Measurements from ENCODE around the gene PERM1. TPM values are rescaled to one million over a fixed set of nuclear protein-coding genes. Genes with fewer than 3 reads are reported as not detected.
A peak's percentile ranks its signal among the peaks of the same experiment; 100 is the strongest.
"Not testable (repeated sequence)": the region's sequence is repeated elsewhere in the genome, so short reads cannot be mapped to it uniquely, and the experiment has no call there.

PERM1 gene
- total RNA-seq, 1 donor from 2014 or later, result not detected

- no peak for DNase-seq (ENCODE audit: low spot score)
Measured at GRCh38 chr1:978835-979743, 2.8 kb downstream of the PERM1 start.

DNA sequence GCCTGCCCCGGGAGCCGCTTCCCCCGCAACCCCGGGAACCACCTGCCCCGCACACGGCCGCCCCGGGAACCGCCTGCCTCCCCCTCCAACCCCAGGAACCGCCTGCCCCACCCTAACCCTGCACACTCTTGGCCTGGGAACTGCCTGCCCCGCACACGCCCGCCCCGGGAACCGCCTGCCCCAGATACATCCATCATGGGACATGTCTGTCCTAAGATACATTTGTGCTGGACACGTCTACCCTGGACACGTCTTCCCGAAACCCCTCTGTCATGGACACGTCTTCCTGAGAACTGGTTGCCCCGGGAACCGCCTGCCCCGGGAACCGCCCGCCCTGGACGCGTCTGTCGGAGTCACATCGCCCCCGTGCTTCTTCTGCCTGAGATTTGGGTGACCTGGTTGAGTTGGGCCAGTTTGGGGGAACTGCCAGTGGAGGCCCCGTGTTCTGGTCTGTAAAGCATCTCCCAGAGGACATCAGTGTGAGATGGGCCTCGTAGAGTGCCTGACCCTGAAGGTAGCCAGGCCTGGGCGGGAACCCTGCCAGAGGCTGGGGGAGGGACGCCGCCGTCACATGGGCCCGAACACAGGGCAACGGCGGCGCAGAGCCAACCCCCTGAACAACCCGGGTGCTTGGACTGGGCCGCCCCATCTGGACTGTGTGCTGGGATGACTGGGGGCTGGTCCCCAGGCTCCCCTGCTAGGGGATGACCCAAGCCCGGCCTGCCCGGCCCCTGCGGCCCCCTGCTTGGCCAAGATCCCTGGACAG is 3.6 kb downstream of the PERM1 start:
- no peak for DNase-seq (ENCODE audit: low spot score)

DNA sequence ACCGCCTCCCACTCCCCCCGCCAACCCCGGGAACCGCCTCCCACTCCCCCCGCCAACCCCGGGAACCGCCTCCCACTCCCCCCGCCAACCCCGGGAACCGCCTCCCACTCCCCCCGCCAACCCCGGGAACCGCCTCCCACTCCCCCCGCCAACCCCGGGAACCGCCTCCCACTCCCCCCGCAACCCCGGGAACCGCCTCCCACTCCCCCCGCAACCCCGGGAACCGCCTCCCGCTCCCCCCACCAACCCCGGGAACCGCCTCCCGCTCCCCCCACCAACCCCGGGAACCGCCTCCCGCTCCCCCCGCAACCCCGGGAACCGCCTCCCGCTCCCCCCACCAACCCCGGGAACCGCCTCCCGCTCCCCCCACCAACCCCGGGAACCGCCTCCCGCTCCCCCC is 5.1 kb downstream of the PERM1 start:
- not testable (repeated sequence) for DNase-seq (ENCODE audit: low spot score)

GRCh38 chr1:975896-976683 is 5.8 kb downstream of the PERM1 start:
- no peak for DNase-seq (ENCODE audit: low spot score)

GRCh38 chr1:975365-975764 is 6.5 kb downstream of the PERM1 start:
- DNase-seq (ENCODE audit: low spot score), result no peak

- no peak for DNase-seq (ENCODE audit: low spot score)
Measured at GRCh38 chr1:974687-975328, 7.1 kb downstream of the PERM1 start.

GRCh38 chr1:974293-974640 is 7.6 kb downstream of the PERM1 start:
- DNase-seq (ENCODE audit: low spot score), result no peak

GRCh38 chr1:973459-974292 is 8.2 kb downstream of the PERM1 start:
- DNase-seq (ENCODE audit: low spot score), result no peak

DNA sequence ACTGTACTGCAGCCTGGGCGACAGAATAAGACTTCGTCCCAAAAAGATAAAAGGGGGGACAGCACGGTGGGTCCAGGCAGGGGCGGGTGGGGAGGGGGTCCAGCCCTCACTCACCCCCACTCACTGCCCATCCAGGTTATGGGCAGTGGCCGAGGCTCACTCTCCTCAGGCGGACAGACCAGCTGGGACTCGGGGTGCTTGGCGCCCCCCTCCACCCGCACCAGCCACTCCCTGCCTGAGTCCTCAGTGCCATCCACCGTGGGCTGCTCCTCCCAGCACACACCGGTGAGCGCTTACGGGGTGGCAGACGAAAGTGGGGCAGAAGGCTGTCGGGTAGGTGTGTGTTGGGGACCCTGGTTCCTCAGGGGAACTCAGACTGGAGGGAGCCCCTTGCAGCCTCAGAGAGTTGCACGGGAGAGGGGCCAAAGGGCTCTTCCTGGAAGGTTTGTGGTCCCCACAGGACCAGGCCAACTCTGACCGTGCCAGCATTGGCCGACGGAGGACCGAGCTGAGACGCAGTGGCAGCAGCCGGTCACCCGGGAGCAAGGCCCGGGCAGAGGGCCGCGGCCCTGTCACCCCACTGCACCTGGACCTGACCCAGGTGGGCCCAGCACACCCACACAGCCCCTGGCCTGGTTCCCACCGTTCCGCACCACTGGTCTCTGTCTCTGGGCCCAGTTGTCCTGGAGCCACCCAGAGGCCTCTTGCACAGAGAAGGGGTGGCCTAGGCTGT is 9.0 kb downstream of the PERM1 start:
- no peak for DNase-seq (ENCODE audit: low spot score)

DNA sequence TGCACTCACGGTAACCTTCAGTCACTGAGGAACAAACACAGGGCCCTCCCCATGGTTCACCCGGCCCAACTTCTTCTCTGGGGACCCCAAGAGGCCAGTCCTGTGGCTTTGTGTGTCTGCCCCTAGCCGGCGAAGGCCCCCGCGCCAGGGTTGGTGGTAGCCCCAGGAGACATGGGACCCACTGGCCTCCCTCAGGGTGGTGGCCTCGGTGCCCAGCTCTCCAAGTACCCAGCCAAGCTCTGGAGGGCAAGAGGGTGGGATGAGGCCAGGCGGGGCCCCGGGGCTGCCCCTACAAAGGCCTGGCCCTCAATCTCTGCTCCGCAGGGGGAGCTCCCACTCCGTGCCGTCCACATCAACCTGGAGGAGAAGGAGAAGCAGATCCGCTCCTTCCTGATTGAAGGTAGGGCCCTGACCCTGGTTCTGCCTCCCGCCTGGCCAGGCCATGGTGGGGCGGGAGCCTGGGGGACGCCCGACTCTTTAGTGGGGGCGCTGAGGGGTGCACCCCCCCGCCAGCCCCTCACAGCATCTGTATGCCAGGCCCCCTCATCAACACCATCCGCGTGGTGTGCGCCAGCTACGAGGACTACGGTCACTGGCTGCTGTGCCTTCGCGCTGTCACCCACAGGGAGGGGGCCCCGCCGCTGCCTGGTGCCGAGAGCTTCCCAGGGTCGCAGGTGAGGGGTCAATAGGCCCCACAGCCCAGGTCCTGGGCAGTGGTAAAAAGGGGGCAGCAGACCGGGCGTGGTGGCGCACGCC is 10.0 kb downstream of the PERM1 start:
- DNase-seq (ENCODE audit: low spot score), result no peak

DNA sequence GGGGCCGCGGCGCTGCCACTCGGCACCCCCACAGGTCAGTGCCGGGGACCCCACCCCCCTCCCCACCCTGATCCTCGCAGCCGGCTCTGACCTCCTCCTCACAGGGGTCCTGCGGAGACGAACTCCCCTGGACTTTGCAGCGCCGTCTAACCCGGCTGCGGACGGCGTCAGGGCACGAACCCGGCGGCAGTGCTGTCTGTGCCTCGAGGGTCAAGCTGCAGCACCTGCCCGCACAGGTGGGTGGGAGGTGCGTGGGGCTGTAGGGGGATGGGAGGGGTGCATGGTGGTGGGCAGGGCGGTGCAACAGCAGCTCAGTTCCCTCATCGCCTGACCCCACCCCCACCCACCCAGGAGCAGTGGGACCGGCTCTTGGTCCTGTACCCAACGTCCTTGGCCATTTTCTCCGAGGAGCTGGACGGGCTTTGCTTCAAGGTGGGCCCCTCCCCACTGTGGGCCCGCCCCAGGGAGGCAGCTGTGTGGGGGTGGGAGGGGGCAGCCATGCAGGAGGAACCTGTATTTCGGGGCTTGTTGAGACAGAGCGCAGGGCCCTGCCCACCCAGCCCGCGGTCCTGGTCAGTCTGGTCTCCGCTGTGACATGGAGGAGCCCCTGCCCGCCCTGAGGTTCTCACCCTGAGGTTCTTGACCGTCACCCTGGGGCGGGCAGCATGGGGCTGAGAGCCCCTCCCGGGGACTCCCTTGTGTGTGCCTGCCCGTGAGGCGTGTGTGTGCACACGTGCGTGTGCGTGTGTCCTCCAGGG is 10.7 kb downstream of the PERM1 start:
- DNase-seq (ENCODE audit: low spot score), result no peak

DNA sequence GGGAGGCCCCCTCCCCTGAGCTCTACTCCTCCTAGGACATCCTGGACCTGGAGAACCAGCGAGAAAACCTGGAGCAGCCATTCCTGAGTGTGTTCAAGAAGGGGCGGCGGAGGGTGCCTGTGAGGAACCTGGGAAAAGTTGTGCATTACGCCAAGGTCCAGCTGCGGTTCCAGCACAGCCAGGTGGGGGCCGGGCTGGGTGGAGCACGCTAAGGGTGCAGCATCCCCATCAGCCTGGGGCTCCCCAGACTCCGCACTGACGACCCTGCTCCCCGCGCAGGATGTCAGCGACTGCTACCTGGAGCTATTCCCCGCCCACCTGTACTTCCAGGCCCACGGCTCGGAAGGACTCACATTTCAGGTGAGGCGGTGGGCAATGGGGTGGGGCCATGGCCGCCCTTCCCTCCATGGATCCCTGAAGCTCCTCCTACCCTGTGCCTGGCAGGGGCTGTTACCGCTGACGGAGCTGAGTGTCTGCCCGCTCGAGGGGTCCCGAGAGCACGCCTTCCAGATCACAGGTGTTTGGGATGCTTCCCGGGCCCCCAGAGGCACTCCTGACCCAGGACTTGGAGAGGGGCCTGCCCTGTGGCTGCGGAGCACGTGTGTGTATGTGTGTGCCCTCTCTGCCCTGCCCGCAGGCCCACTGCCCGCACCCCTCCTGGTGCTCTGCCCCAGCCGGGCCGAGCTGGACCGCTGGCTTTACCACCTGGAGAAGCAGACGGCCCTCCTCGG is 11.5 kb downstream of the PERM1 start:
- DNase-seq (ENCODE audit: low spot score), result no peak

GRCh38 chr1:969260-969855 is 12.5 kb downstream of the PERM1 start:
- no peak for DNase-seq (ENCODE audit: low spot score)

DNA sequence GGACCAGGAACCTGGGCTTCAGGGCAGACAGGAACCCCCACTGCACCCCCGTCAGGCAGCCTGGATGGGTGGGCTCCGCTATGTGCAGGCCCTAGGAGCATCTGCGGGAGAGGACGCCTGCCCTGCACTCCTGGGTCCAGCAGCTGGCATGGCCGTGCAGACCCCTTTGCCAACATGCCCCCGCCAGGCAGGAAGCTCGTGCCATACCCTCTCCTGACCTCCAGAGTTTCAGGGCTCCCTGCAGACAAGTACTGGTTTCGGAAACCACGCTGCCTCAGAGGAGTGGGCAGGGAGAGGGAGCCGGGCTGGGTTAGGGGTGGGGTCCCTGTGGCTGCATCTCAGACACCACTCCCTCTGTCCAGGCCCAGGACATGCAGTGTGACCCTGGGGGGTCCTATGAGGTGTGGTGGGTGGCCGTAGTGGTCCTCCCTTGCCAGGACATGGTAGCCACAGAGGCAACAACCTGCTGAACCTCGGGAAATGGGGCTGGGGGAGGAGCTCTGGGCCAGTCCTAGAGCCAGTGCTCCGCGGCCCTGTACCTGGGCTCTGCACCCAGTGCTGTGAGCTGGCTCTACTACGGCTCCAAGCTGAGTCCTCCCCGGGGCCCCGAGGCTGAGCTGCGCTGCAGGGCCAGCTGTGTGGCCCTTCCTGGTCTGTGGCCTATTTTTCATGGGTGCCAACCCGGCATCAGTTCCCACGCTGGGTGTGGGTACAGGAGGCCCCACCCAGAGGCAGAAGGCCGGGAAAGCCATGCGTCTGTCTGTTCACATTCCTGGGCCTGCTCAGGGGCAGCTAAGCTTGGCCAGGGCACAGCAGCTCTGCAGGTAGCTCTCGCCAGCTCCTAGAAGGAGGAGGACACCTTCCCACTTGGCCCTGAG is 14.2 kb downstream of the PERM1 start:
- DNase-seq (ENCODE audit: low spot score), result no peak

- DNase-seq (ENCODE audit: low spot score), result peak; percentile 95
Measured at GRCh38 chr1:966704-967300, 15.1 kb downstream of the PERM1 start.
